Cardiac muscle cell (in vitro differentiated cells and primary cell): Measurements from ENCODE around the gene KATNAL2. TPM values are rescaled to one million over a fixed set of nuclear protein-coding genes. Genes with fewer than 3 reads are reported as not detected.

Experiments
- DNase-seq, 2 donors: peaks; one replicate each; pipeline versions ENCODE4 v3.0.0 to v3.0.0-alpha.2; 2010 to 2017; ENCODE audit warnings: low read depth in 1 of 2, low spot score in 1 of 2
- H3K27ac ChIP-seq: fragments of 200-600 bp; sonication (generic); 2 replicates; pipeline ENCODE4 v1.5.1; 2016
- H3K27me3 ChIP-seq: fragments of 200-600 bp; sonication (generic); 2 replicates; pipeline ENCODE4 v1.6.0; 2016; ENCODE audit warnings: control low read depth
- H3K36me3 ChIP-seq: fragments of 200-600 bp; sonication (generic); 2 replicates; pipeline ENCODE4 v1.5.1; 2016; ENCODE audit warnings: control low read depth
- H3K4me1 ChIP-seq: fragments of 200-600 bp; sonication (generic); 2 replicates; pipeline ENCODE4 v1.8.1; 2017; ENCODE audit warnings: low read depth, mild to moderate bottlenecking, mixed run types
- H3K4me3 ChIP-seq: fragments of 200-600 bp; sonication (generic); 2 replicates; pipeline ENCODE4 v1.5.1; 2016; ENCODE audit warnings: mild to moderate bottlenecking
- H3K9me3 ChIP-seq: fragments of 200-600 bp; sonication (generic); 2 replicates; pipeline ENCODE4 v1.5.1; 2017; ENCODE audit warnings: low read depth, mild to moderate bottlenecking, control low read depth
- CTCF ChIP-seq: IDR thresholded peaks from 2 replicates; pipeline ENCODE4 v1.5.1; 2012; ENCODE audit warnings: low read depth, mild to moderate bottlenecking, low read length
- polyA plus RNA-seq: library from polyadenylated mRNA; unstranded; fragments of >200 nt; fragmentation: Nextera tagmentation; extraction: Ambion mirVana; gene quantifications from 2 replicates; pipeline ENCODE4 v1.2.1, GENCODE V29; 2016
- total RNA-seq: library from RNA; depleted of rRNA; stranded (reverse); fragments of >200 nt; gene quantifications from 2 replicates; pipeline ENCODE4 v1.2.3, GENCODE V29; 2016

KATNAL2 gene
- total and polyA plus RNA-seq, 2 experiments from 2014 or later, result 11.3 to 19.6 TPM

GRCh38 chr18:47121146-47121545, 203.7 kb downstream of the KATNAL2 start:
- H3K27ac ChIP-seq, result no peak overlapping the region
- no peaks in the 10 kb centered on the region for H3K27me3 ChIP-seq
- H3K9me3 ChIP-seq, result no peaks in the 10 kb centered on the region
- no peak for TF ChIP-seq CTCF
- peaks cover 13% of the 10 kb centered on the region for H3K36me3 ChIP-seq
- no peak for DNase-seq
- H3K4me3 ChIP-seq, result no peak overlapping the region
- peaks cover 7% of the 10 kb centered on the region for H3K4me1 ChIP-seq

- H3K9me3 ChIP-seq, result no peaks in the 10 kb centered on the region
- no peak overlapping the region for H3K27ac ChIP-seq
- DNase-seq, result no peak
- H3K36me3 ChIP-seq, result peaks cover under 1% of the 10 kb centered on the region
- no peak overlapping the region for H3K4me3 ChIP-seq
- TF ChIP-seq CTCF, result no peak
- H3K4me1 ChIP-seq, result peaks cover 20% of the 10 kb centered on the region
- H3K27me3 ChIP-seq, result no peaks in the 10 kb centered on the region
Observed at GRCh38 chr18:47141289-47141688, 223.9 kb downstream of the KATNAL2 start.

- no peaks in the 10 kb centered on the region for H3K27me3 ChIP-seq
- no peak overlapping the region for H3K4me3 ChIP-seq
- no peak for TF ChIP-seq CTCF
- no peaks in the 10 kb centered on the region for H3K36me3 ChIP-seq
- peak overlapping the region; percentile 83 for H3K27ac ChIP-seq
- no peak for DNase-seq
- H3K9me3 ChIP-seq, result no peaks in the 10 kb centered on the region
- peaks cover 20% of the 10 kb centered on the region for H3K4me1 ChIP-seq
Observed at GRCh38 chr18:47143153-47143552, 225.8 kb downstream of the KATNAL2 start.

GRCh38 chr18:47143899-47144485, 226.6 kb downstream of the KATNAL2 start:
- H3K27me3 ChIP-seq, result no peaks in the 10 kb centered on the region
- no peak for TF ChIP-seq CTCF
- peak overlapping the region; percentile 83 for H3K27ac ChIP-seq

GRCh38 chr18:47146206-47146605, 228.8 kb downstream of the KATNAL2 start:
- no peak for DNase-seq
- no peaks in the 10 kb centered on the region for H3K9me3 ChIP-seq
- TF ChIP-seq CTCF, result no peak
- no peak overlapping the region for H3K4me3 ChIP-seq
- no peaks in the 10 kb centered on the region for H3K27me3 ChIP-seq
- H3K36me3 ChIP-seq, result no peaks in the 10 kb centered on the region
- H3K27ac ChIP-seq, result no peak overlapping the region
- H3K4me1 ChIP-seq, result peaks cover 28% of the 10 kb centered on the region

More at GRCh38 chr18:47143899-47144485, 226.6 kb downstream of the KATNAL2 start:
- Histone ChIP-seq H3K4me1 (peaks cover 20% of the 10 kb centered on the region), H3K4me3 (no peak overlapping the region), H3K9me3 (no peaks in the 10 kb centered on the region), H3K36me3 (no peaks in the 10 kb centered on the region)
- no peak for DNase-seq
